GM18498 (cell line): ENCODE results near the gene MGAT5B.

Source experiments
- ATAC-seq: cut with Tn5 transposase; IDR thresholded peaks from one replicate; pipeline ENCODE4 v1.9.1; 2021; ENCODE audit warnings: mild to moderate bottlenecking, moderate library complexity; ENCODE audit not compliant: unreplicated experiment

Gene MGAT5B

DNA sequence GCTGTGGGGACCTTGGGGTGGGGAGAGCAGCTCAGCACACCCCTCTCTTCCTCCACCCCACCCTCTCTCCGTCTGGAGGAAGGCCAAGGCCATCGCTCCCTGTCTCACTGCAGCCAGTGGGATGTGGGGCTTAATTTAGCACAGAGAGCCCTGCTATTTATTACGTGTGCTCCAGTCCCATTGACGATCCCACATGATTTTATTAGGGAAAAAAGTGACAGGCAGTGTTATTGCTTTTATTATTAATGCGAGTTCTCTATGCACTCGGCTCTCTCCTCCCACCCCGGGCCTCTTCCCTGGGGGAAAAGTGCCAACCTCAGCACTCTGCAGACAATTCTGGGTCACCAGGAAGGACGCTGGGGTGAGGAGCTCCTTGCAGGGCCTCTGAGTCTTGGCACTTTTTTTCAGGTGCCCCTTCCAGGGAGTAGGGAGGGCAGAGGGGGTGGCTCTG lies 57.3 kb downstream of the MGAT5B start:
- ATAC-seq: no peak

DNA sequence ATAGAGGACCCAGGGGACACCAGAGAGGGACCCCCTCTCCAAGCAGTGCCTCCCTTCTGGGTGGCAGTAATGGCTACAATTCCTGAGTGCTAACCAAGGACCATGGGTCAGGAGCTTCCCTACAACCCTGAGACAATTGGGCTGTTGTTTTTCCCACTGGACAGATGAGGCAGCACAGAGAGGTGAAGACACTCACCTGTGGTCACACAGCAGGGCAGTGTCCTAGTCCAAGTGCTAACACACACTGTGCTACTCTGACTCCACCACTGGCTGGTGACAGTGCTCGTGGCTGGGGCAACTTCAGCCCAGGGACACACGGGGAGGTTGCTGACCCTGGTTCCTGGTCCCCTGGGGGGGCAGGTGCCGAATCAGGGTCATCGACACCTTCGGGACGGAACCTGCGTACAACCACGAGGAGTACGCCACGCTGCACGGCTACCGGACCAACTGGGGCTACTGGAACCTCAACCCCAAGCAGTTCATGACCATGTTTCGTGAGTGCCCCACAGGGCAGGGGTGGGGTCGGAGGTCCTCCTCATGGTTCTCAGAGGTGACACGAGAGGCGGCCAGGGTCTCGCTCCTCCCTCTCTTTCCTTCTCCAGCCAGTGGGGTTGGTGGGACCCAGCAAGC lies 58.1 kb downstream of the MGAT5B start:
- ATAC-seq: no peak

DNA sequence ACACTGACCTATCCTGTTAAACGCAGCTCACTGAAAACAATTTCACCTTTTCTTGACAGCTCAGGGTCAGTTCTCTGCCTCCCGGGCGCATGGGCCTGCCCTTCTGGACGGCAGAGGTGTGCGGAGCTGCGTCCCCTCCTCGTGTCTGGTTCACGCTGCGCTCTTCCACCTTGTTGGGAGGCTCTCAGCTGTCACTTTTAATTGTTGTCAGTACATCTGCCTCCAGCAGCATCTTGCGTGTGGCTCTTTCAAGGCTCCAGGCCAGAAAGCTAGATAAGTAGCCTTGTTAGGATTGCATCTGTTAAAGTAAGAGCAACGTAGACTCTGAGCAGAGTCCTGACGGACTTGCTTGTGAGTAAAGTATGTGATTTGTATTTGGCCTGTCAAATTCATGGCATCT lies 59.4 kb downstream of the MGAT5B start:
- no peak for ATAC-seq

DNA sequence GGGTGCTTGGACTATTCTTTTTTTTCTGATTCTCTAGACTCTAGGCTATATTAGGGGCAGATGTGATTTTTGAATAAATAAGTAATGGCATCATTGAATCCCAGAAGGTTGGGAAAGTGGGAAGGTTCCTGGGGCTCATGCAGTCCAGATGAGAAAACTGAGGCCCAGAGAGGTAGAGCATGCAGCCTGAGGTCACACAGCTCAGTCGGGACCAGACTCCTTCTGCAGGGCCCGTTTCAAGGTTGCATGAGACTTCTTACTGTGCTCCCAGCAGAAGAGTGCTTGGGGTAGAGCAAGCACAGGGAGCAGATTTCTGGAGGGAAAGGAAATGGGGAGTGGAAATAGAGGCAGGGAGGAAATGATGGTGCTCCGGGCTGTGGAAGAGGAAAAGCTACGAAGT lies 59.8 kb downstream of the MGAT5B start:
- no peak for ATAC-seq

DNA sequence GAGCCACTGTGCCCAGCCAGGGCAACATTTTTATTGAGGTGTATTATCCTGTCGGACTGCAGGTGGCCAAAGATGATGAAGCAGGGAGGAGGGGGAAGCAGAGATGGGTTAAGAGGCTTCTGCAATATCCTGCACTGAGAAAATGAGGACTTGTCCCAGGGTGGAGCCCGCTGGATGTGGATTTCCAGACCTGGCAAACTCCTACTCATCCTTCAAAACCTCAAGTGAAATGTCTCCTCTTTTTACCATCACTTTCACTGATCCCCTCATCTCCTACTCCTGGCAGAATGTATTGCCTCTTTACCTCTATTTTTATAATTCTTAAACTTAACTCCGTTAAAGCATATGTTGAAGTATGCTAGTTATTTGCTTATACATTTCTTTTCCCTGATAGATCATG lies 60.9 kb downstream of the MGAT5B start:
- ATAC-seq: no peak

DNA sequence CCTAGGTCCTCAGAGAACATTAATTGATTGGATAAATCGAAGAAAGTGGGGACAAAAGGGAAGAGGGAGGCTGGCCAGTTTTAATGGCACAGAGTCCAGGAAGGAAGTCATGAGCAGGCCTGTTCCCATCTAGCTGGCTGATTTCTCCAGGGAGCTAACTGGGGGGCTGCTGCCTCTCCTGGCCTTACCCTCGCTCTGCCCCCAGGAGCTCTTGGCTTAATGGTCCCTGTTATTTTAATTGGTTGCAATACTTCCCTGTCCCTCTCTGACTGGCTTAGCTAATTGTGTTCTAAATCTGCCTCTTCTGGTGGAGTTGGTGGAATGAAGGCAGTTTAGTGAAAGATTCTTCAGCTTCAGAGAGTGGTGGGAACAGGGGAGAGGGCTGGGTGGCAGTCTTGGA lies 61.4 kb downstream of the MGAT5B start:
- ATAC-seq: no peak

DNA sequence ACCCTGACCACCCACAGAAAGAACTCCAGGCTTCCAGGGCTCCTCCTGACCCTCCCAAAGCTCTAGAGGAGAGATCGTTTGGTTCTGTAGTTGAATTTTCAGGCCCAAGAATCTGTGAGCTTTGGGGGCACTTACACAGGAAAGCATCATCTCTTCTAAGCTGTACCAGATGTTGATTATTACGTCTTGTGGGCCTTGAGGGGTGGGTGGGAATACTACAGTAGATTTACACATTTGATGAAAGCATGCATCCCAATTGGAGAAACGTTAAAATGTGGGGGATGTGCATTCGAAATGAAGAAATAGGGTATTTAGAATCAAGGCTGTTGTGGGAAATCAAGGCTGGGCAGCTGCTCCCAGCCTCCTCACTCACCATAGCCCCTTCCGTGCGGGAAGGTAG lies 61.9 kb downstream of the MGAT5B start:
- ATAC-seq: no peak

DNA sequence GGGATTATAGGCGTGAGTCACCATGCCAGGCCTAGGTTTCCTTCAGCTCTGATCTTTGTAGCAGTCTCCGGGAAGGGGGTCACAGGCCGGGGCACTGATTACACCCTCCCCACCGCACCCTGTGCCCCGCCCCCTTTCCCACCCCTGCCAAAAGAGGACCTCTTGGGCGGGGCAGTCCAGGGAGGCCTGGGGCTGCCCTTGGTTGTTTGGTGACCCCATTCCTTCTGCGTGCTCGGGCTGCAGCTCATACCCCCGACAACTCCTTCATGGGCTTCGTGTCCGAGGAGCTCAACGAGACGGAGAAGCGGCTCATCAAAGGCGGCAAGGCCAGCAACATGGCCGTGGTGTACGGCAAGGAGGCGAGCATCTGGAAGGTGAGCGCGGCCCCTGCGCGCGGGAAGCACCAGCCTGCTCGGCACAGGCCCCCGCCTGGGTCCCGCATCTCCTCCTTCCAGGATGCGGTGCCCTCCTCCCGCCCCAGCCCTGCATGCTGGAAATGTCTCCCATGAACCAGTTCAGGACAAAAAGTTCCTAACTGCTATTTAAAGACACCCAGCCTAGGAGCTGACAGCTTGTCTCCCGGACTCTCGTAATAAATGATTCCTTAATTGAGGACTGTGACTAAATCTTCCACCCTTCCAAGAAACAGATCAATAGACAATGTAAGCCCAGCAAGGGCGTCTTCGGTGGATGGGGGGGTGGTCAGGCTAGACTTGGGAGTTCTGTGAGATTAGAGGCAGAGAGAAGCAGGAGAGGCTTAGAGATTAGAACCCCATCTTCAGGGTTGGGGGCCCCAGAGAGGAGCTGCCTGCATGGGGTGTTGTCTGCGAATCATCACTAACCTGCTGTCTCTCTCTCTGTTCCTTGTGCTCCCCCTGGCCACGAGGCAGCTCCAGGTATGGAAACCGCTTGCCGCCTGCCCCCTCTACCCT lies 64.5 kb downstream of the MGAT5B start:
- ATAC-seq: no peak

DNA sequence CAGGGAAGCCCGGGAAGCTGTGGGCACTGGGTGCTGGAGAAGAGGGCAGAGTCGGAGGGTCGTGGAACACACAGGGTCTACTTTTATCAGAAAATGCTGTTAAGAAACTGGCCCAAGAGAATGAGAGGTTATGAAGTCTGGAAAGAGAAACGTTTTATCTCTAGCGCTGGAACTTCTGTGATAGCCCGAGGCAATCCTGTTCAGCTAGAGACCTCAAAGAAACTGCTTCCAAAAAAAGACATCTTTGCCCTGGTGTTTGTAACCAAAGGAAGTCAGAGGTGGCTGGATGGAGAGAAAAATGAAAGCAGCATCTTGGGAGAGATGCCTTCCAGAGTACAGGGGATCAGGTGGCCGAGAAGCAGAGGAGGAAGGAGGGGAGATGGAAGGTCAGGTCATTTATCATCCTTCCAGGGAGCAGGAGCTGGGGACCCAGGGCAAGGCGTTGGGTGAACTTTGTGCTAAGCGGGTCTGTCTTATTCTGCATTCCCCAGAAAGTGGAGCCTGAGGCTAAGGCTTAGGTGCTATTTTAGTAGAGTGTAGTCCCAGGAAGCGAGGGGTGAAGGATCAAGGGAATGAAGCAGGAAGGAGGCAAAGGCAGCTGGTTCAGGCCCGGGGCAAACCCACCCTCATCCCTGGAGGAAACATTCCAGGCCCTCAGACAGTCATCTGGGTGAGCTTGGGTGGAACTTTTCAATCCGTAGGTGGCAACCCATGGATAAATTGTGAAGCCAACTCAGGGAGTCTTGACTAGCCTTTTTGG lies 66.5 kb downstream of the MGAT5B start:
- no peak for ATAC-seq

DNA sequence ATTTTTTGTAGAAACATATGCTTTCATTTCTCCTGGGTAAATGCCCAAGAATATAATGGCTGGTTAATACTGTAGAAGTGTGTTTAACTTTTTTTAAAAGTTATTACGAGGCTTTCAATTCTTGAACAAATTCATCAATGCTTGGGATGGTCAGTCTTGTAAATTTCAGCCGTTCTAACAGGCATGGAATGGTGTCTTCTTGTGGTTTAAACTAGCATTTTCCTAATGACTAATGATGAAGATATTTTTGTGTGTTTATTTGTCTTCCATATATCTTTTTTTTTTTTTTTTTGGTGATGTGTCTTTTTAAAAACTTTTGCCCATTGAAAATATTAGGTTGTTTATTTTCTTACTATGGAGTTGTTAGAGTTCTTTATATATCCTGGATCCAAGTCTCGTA lies 67.1 kb downstream of the MGAT5B start:
- no peak for ATAC-seq

DNA sequence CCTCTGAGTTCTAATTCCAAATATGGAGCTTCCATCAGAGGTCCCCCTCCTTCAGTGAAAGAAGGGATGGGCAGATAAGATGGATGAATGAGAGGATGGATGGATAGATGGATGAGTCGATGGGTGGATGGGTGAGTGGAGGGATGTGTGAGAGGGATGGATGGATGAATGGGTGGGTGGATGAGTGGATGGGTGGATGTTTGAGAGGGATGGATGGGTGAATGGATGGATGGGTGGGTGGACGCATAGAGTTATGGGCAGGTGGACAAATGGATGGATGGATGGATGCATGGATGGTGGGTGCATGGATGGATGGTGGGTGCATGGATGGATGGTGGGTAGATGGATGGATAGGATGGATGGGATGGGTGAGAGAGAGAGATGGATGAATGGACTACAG lies 69.0 kb downstream of the MGAT5B start:
- no peak for ATAC-seq

DNA sequence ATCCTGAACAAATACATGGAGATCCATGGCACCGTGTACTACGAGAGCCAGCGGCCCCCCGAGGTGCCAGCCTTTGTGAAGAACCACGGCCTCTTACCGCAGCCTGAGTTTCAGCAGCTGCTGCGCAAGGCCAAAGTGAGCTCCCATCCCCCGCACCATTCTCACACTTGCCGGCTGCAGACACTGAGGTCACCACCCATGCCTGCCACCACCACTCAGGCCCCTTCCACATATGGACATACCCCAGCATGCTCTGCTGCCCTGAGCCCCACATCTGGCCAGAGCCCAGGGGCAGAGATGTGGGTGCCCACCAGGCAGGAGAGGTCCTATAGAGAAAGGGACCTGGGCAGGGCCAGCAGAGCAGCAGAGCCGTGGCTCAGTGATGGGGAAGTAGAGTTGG lies 69.8 kb downstream of the MGAT5B start:
- ATAC-seq: no peak

DNA sequence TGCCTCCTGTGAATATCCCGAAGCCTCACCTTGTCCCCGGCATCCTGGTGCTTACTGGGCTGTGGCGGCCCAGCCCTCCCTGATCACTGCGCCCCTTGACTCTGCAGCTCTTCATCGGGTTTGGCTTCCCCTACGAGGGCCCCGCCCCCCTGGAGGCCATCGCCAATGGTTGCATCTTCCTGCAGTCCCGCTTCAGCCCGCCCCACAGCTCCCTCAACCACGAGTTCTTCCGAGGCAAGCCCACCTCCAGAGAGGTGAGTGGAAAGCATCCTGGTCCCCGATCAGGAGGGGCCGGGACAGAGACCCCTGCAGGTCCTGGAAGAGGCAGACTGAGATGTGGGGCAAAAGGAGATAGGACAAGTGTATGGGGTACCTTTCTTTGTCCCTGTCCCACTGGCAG lies 72.1 kb downstream of the MGAT5B start:
- ATAC-seq: no peak

DNA sequence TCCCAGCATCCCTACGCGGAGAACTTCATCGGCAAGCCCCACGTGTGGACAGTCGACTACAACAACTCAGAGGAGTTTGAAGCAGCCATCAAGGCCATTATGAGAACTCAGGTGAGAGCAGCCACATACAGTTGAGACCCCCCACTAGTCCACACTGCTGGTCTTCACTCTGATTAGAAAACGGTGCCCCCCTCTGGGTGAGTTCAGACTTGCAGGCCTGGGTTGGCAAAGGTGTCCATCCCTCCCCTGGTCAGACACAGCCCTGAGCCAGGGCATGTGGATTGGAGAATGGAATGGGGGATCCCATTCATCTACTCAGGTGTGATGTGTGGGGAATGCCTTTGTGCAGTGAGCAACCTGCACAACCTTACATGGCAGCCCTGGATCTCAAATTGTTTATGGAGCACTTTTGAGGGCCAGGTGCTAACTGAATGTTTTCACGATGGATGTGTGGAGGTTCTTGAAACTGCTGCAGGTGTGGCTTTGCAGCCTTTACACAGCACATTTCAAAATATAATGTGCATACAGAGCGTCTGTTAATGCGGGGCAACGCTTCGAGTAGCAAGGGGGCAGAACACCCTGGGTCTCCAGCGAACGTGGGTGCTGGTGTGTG lies 72.6 kb downstream of the MGAT5B start:
- no peak for ATAC-seq

DNA sequence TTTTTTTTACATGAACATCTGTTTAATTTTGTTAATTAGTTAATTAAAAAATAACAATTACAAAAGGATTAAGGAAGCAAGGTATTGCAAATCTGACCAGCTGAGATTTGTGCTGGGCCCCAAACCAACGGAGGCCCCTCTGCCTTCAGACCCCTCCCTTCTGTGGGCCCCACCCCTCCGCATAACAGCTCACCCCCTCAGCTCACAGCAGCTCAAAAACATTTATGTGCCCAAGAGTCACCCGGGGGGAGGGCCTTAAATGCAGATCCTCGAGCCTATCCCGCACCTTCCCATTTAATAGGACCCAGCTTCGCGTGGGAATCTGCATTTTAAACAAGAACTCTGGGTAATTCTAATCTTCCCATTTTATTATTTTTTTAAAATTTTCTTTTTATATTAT lies 75.0 kb downstream of the MGAT5B start:
- ATAC-seq: no peak

DNA sequence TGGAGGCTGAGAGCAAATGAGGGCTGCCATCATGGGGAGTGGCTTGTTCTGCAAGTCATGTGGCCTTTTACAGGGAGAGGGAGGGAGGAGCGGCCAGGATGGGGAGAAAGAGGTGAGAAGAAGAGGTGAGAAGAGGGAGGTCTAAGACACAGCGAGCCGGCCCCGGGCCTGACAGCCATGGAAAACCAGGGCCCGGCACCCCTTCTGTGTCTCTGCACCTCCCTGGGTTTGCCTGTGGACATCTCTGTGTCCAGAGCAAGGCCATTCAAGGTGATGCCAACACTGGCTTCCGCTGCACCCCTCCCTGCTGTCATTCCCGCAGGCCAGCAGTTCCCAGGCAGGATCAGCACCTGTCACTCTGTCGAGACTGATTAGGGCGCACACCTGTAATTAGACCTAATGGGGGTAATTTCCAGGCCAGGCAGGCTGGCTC lies 75.6 kb downstream of the MGAT5B start:
- ATAC-seq: no peak

DNA sequence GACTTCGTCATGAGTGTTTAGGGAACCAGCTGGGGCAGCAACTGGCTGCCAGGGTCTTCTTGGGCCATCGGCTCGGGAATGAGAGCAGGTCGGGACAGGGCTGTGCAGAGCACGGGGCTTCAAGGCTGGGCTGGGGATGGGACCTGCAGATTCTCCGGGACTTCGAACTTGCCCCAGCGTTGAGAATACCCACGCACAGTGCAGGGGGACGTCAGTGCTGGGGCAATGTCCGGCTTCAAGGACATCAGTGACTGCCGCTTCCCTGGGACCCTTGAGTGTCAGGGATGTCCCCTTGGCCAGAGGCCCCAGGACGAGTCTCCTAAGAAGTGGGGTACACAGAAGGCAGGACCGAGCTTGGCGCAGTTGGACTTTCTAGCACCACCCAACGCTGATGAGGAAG lies 76.3 kb downstream of the MGAT5B start:
- no peak for ATAC-seq

DNA sequence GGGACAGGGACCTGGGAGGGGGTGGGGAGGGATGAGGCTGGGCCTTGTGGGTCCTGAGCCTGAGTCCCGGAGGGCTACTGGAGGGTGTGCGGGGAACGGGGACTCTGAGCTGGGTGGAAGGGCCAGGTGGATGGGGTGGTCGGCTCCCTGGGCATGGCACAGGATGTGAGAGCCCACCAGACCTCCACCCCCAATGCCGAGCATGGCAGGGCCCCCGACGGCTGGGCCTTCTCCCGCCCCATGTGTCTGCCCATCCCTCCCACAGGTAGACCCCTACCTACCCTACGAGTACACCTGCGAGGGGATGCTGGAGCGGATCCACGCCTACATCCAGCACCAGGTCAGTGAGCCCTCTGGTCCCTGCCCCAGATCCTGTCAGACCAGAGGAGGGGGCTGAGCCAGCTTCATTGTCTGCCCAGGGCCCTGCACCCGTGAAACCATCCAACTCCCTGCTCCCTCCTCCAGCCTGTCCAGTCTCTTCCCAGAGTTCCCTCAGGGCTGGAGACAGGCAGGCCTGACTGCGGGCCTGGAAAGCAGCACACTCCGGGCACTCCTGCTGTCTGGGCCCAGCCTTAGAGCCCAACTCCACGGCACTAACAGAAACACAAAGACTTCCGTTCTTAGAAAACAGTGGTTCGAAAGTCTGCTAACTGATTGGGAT lies 78.0 kb downstream of the MGAT5B start:
- ATAC-seq: no peak

DNA sequence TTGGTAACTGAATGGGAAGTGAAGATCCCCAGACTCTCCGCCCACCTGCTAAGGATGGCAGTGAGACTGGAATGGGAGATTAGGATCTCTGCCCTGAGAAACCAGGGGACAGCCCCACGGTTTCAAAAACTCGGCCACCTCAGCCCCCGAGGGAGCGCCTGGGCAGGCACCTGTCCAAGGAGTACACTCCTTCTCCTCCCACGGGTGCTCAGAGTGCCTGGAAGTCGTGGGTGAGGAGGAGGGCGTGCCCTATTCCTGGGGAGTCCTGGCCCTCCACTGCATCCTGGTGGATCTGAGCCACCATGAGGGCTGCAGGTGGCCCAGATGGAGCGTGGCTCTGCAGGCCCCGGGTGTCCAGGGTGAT lies 78.5 kb downstream of the MGAT5B start:
- ATAC-seq: no peak

DNA sequence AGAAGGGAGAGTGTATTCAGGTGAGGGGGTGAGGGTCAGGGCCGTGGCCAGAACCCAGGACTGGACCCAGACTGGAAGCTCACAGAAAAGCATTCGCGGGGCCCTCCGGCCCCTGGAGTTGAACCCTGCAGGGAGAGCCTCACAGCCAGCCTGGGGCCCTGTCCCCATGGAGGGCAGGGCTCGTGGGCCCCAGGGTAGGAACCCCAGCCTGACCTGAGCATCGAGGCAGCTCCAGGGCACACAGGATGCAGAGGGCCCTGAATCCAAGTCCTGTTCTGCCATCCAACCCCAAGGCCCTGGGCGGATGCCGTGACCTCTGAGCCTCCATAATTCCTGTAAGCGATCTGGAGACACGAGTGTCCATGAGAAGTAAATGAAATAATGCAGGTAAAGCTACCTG lies 79.1 kb downstream of the MGAT5B start:
- no peak for ATAC-seq

DNA sequence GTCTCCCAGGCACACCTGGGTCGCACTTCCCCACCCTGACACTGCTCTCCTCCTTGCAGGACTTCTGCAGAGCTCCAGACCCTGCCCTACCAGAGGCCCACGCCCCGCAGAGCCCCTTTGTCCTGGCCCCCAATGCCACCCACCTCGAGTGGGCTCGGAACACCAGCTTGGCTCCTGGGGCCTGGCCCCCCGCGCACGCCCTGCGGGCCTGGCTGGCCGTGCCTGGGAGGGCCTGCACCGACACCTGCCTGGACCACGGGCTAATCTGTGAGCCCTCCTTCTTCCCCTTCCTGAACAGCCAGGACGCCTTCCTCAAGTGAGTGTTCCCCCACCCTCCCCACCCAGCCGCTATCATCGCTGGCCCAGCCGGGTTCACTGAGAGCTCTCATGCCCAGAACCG lies 79.6 kb downstream of the MGAT5B start:
- ATAC-seq: no peak
